Embryonic facial prominence (tissue), 1 donor: ENCODE results near the gene SCGB1D4.
"Not testable (repeated sequence)": the region's sequence is repeated elsewhere in the genome, so short reads cannot be mapped to it uniquely, and the experiment has no call there.

Experiments used
- DNase-seq: peaks from one replicate; pipeline ENCODE4 v3.0.0-alpha.2; 2016; ENCODE audit errors: extremely low spot score

SCGB1D4 gene

GRCh38 chr11:62298975-62299374 lies at the start of gene SCGB1D4:
TSS of gene SCGB1D4 (minus strand) at chr11:62299075. CDS start at chr11:62299010, 65 bp downstream.
- no peak for DNase-seq

- DNase-seq = no peak
Measured at GRCh38 chr11:62345861-62346260, 47.0 kb upstream of the SCGB1D4 start.

- DNase-seq = no peak
Measured at GRCh38 chr11:62344210-62344609, 45.3 kb upstream of the SCGB1D4 start.

GRCh38 chr11:62343646-62344190 lies 44.8 kb upstream of the SCGB1D4 start:
- DNase-seq = not testable (repeated sequence)

GRCh38 chr11:62341588-62341987 lies 42.7 kb upstream of the SCGB1D4 start:
- DNase-seq = no peak

GRCh38 chr11:62340269-62340901 lies 41.5 kb upstream of the SCGB1D4 start:
- DNase-seq = no peak

- no peak for DNase-seq
Measured at GRCh38 chr11:62338218-62338617, 39.3 kb upstream of the SCGB1D4 start.

- DNase-seq = peak; percentile 11
Measured at GRCh38 chr11:62337303-62338181, 38.7 kb upstream of the SCGB1D4 start, which contains the start of gene ASRGL1. TSS of gene ASRGL1 (plus strand) at chr11:62337448. CDS start at chr11:62337978, 530 bp downstream.

GRCh38 chr11:62336949-62337302 lies 38.1 kb upstream of the SCGB1D4 start:
- not testable (repeated sequence) for DNase-seq

GRCh38 chr11:62333768-62334167 lies 34.9 kb upstream of the SCGB1D4 start:
- DNase-seq = no peak

- DNase-seq = not testable (repeated sequence)
Measured at GRCh38 chr11:62331264-62331663, 32.4 kb upstream of the SCGB1D4 start.

GRCh38 chr11:62327541-62327940 lies 28.7 kb upstream of the SCGB1D4 start:
- not testable (repeated sequence) for DNase-seq

- not testable (repeated sequence) for DNase-seq
Measured at GRCh38 chr11:62326719-62327118, 27.8 kb upstream of the SCGB1D4 start.

GRCh38 chr11:62325781-62326180 lies 26.9 kb upstream of the SCGB1D4 start:
- not testable (repeated sequence) for DNase-seq

- DNase-seq = no peak
Measured at GRCh38 chr11:62324731-62325556, 26.1 kb upstream of the SCGB1D4 start.

- DNase-seq = no peak
Measured at GRCh38 chr11:62322524-62322923, 23.6 kb upstream of the SCGB1D4 start.

GRCh38 chr11:62315431-62315830 lies 16.6 kb upstream of the SCGB1D4 start:
- no peak for DNase-seq

- no peak for DNase-seq
Measured at GRCh38 chr11:62309991-62310390, 11.1 kb upstream of the SCGB1D4 start.

GRCh38 chr11:62307950-62308349 lies 9.1 kb upstream of the SCGB1D4 start:
- DNase-seq = no peak

GRCh38 chr11:62306227-62306626 lies 7.4 kb upstream of the SCGB1D4 start:
- DNase-seq = no peak

GRCh38 chr11:62295504-62295903 lies 3.4 kb downstream of the SCGB1D4 start:
- no peak for DNase-seq

GRCh38 chr11:62280452-62280851 lies 18.4 kb downstream of the SCGB1D4 start:
- DNase-seq = no peak
